Psoas muscle (tissue), 8 donors: ENCODE results near the gene COL4A2. TPM values are rescaled to one million over a fixed set of nuclear protein-coding genes. Genes with fewer than 3 reads are reported as not detected.
A peak's percentile ranks its signal among the peaks of the same experiment; 100 is the strongest.

ENCODE experiments used
- ATAC-seq, 4 donors: fragments of 200-7000 bp; cut with Tn5 transposase; one replicate each; pipeline ENCODE4 v1.9.1; 2020; ENCODE audit warnings: moderate library complexity in 3 of 4, mild to moderate bottlenecking in 2 of 4
- DNase-seq, 2 donors: peaks; one replicate each; pipeline ENCODE4 v3.0.0-alpha.2; 2020
- H3K27ac ChIP-seq: fragments of 200-600 bp; one replicate; pipeline ENCODE4 v1.8.0; 2022
- H3K27me3 ChIP-seq, 3 donors: fragments of 200-600 bp in 1 of 3; one replicate each; pipeline versions ENCODE4 v1.6.1 to v1.8.0; 2013 to 2022; ENCODE audit warnings: low read length in 2 of 3, mild to moderate bottlenecking in 2 of 3, moderate library complexity in 1 of 3; ENCODE audit not compliant: insufficient read depth in 3 of 3
- H3K36me3 ChIP-seq, 2 donors: fragments of 200-600 bp in 1 of 2; one replicate each; pipeline versions ENCODE4 v1.6.1 to v1.8.0; 2013 to 2022; ENCODE audit warnings: low read depth in 1 of 2, mild to moderate bottlenecking in 1 of 2, moderate library complexity in 1 of 2; ENCODE audit not compliant: insufficient read depth in 1 of 2
- H3K4me1 ChIP-seq: fragments of 200-600 bp; one replicate; pipeline ENCODE4 v1.8.0; 2022
- H3K4me3 ChIP-seq: fragments of 200-600 bp; one replicate; pipeline ENCODE4 v1.8.0; 2022; ENCODE audit warnings: mild to moderate bottlenecking
- H3K9me3 ChIP-seq: fragments of 200-600 bp; one replicate; pipeline ENCODE4 v1.8.0; 2022
- WGBS, 3 donors: extraction: QIAGEN DNeasy Blood & Tissue Kit; methylation state at CpG; one replicate each; pipeline versions ENCODE4 v1.1.6 to v1.1.7; 2013; 5-methylcytosine and 5-hydroxymethylcytosine counted together
- intact Hi-C, 2 donors: fragments of 100-400 bp; cut with DNase I; formaldehyde crosslinking; loops; one replicate each; pipeline versions ENCODE4 v1.11.0 to v1.14.2; 2022
- polyA plus RNA-seq, 3 donors: library from polyadenylated mRNA; stranded (reverse); fragments of 200-250 nt; gene quantifications; one replicate each; pipeline ENCODE4 v1.2.3, GENCODE V29; 2013
- total RNA-seq, 4 donors: library from RNA; stranded (reverse); fragmentation: NEBNext Ultra II Directional in 2 of 4; extraction: Animal tissue kit (Norgen Biotek cat#: 25700) in 2 of 4; gene quantifications; one replicate each; pipeline versions ENCODE4 v1.2.1 to v1.2.4, GENCODE V29; 2021 to 2023
- TF ChIP-seq, protein P1 (sequence below): fragments of 200-600 bp; IDR thresholded peaks from one replicate; pipeline ENCODE4 v1.8.0; 2022; ENCODE audit warnings: antibody characterized with exemption
- donor health status: healthy with polysubstance abuse.
- donor health status: DM: no; HTN: no; CAD: no; lungs with moderate emphysema.
- donor health status: Bipolar disorder and iron deficiency.
- donor health status: healthy.
- donor health status: DM: yes; HTN: yes; CAD: no.
- donor health status: DM: no; HTN: no; CAD: no.
- donor health status: DM: no; HTN: no; CAD: no.
- donor health status: DM: yes; HTN: yes; CAD: no.

The COL4A2 gene
- total and polyA plus RNA-seq, 7 donors = 25.8 to 84.5 (median 57.8) TPM

DNA sequence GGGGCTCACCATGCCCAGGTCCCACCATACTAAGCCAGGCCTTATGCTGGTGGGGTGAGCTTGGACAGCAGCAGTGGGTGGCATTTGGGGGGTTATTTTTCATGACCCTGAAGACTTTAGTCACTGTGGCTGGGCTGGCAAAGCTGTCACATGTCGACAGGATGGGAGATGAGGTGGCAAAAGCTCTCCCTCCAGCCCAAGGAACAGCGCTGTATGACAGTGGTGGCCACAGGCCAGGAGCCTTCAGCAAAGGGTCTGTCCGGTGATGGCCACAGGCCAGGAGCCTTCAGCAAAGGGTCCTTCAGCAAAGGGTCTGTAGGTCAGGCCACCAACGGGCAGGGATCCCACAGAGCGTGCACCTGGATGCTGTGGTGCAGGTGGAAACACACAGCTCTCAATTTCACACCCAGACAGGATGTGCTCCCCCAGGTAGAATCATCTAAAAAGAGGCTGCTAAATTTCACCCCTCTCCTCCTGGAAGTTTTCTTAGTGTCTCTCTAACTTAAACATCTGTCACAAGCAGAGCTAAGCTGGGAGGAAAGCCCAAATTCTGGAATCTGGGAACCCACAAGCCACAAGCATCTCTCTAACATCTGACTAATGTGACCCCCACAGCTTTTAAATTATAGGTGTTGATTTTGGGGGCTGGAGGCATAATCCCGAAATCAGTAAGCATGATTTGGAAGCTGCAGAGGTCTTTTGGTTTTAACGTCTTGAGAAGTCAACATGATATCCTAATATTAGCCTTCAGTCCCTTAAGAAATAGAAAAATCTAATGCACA is 23.2 kb upstream of the COL4A2 start:
- DNase-seq = no peak
- Histone ChIP-seq H3K4me1 (peaks cover 4% of the 10 kb centered on the region), H3K27ac (no peak overlapping the region), H3K4me3 (no peak overlapping the region), H3K9me3 (no peaks in the 10 kb centered on the region), H3K36me3 (peaks cover 0 to 2% of the 10 kb centered on the region in 2 donors), H3K27me3 (peaks cover 0 to 14% (median 3%) of the 10 kb centered on the region in 3 donors)
- 66 to 79% (median 73%) methylated on average over 7 of the region's 7 CpGs for WGBS, 3 donors
- intact Hi-C loops = no loop called here
- TF ChIP-seq, protein P1, sequence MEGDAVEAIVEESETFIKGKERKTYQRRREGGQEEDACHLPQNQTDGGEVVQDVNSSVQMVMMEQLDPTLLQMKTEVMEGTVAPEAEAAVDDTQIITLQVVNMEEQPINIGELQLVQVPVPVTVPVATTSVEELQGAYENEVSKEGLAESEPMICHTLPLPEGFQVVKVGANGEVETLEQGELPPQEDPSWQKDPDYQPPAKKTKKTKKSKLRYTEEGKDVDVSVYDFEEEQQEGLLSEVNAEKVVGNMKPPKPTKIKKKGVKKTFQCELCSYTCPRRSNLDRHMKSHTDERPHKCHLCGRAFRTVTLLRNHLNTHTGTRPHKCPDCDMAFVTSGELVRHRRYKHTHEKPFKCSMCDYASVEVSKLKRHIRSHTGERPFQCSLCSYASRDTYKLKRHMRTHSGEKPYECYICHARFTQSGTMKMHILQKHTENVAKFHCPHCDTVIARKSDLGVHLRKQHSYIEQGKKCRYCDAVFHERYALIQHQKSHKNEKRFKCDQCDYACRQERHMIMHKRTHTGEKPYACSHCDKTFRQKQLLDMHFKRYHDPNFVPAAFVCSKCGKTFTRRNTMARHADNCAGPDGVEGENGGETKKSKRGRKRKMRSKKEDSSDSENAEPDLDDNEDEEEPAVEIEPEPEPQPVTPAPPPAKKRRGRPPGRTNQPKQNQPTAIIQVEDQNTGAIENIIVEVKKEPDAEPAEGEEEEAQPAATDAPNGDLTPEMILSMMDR = no peak
- no peak for ATAC-seq

DNA sequence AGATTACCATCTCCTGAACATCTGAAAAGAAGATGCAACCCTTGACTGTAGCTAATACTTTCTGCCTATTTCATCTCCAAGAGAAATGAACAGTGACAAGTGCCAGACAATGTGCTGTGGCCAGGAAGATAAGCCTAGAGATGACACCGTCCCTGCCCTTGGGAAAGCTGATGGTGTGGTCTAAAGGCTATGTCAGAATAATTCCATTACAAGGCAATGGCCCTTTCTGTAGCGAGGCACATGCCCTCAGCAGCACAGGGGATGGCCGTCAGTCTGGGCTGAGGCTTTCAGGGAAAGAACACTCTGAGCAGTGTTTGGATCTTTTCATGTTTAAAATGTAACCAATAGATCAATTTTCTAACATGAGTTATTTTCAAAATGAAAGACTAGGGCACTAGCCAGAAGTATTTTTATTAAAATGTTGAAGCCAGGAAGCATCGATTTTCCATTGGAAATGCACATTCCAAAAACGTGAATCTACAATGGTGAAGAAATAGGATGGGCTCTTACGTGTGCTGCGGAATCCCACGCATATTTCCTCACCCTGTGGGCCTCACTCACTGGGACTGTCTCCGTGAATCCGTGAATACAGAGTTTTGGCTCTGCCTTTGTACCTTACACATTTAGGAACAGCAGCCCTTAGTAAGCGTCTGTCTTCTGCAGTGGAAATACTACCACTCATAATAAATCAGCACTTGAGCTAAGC is 22.2 kb upstream of the COL4A2 start:
- no peaks in the 10 kb centered on the region for H3K9me3 ChIP-seq
- H3K36me3 ChIP-seq = no peaks in the 10 kb centered on the region
- TF ChIP-seq, protein P1 = no peak
- no peak overlapping the region for H3K4me3 ChIP-seq
- intact Hi-C loops = no loop called here
- WGBS, 3 donors = 74 to 80% (median 74%) methylated on average over 11 of the region's 11 CpGs
- H3K4me1 ChIP-seq = peaks cover under 1% of the 10 kb centered on the region
- DNase-seq (no peak), ATAC-seq (peak in 1 of 4 donors; percentile 41)
- H3K27ac ChIP-seq = no peak overlapping the region
- peaks cover 0 to 10% (median 3%) of the 10 kb centered on the region in 3 donors for H3K27me3 ChIP-seq

DNA sequence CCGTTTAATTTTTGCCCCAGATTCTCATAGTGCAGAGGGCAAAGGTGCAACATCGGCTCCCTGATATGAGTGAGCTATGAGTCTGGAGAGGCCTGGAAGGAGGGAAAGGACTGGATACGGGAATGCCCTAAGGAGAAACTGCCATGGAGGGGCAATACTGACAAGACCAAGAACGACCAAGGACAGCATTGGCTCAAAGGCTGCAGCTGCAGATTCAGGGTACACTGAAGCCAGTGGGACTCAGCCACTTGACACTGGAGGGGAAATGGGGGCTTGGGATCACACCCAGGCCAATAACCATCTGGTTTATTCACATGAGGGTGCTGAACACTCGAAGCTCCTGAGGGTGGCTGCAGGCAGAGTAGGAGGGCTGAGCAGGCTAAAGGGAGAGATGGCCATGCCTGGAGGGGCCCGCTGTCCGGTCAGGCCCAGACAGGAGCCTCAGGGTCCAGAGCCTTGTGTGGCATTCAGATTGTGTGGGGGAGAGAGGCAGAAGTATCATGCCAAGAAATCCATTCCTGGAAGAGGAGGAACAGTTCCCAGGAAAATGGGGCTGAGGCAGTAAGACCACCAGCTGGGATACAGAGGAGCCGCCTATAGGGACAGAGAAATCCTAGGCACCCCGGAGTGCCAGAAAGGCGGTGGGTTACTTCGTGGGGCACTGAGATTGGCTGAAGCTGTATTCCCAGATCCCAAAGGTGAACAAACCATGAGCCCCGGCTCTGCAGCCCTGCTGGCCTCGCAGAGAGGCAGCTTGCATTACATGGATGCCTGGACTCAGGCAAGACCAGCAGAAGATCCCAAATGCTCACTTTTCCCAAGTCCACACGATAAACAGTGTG is 20.9 kb upstream of the COL4A2 start:
- WGBS, 3 donors = 67 to 83% (median 72%) methylated on average over 14 of the region's 14 CpGs
- no peak for ATAC-seq
- H3K36me3 ChIP-seq = no peaks in the 10 kb centered on the region
- H3K9me3 ChIP-seq = no peaks in the 10 kb centered on the region
- no peaks in the 10 kb centered on the region for H3K4me1 ChIP-seq
- no peak overlapping the region for H3K27ac ChIP-seq
- peaks cover 0 to 3% (median 0%) of the 10 kb centered on the region in 3 donors for H3K27me3 ChIP-seq
- H3K4me3 ChIP-seq = no peak overlapping the region
- TF ChIP-seq, protein P1 = no peak
- intact Hi-C loops = no loop called here
- DNase-seq = no peak

DNA sequence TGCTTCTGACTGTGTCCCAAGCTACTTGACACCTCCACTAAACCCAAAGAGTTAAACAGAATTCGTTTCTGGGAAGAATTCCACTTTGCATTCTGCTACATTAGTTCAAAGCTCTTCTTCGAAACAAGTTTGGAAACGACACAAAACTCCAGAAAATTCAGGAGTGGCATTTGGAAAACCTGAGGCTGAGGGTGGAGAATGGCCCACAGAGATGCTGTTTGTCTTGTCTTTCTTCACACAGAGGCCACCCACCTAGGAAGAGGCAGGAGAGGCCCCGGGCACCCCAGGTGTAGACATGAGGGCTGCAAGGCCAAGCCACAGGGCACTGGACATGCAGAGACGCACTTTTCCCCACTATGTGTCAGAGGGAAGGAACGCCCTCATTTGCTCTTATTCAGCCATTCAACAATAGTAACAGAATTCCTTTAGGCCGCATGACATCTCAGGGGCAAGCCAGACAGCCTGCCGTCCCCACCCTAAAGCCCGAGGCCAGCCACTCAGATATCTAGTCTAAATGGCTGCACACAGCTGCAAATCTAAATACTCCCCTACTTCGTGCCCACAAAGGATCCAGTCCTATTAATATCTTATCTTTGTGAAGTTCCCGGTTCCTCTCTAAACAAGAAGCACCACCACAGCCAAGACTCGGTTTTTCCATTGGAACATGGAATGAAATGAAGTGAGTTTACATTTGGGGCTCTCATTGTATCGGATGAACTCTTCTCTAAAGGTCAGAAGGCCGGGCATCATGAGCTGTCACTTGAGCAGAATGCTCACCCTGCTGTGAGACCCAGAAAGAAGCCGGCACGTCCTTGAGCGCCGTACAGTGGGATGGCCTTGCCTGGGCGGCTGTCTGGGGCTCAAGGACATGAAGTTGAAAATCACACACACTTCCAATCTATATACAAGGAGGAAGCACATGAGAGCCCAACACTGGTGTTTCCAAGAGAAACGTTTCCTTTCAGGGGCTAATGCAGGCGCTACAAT is 20.0 kb upstream of the COL4A2 start:
- intact Hi-C loops = no loop called here
- H3K4me3 ChIP-seq = no peak overlapping the region
- no peaks in the 10 kb centered on the region for H3K36me3 ChIP-seq
- ATAC-seq = no peak
- TF ChIP-seq, protein P1 = no peak
- no peak overlapping the region for H3K27ac ChIP-seq
- DNase-seq = no peak
- WGBS, 3 donors = 56 to 57% (median 56%) methylated on average over 21 of the region's 21 CpGs
- H3K4me1 ChIP-seq = no peaks in the 10 kb centered on the region
- H3K9me3 ChIP-seq = no peaks in the 10 kb centered on the region
- no peaks in the 10 kb centered on the region for H3K27me3 ChIP-seq
